ENCODE results near the gene KCNJ9. TPM values are rescaled to one million over a fixed set of nuclear protein-coding genes. Genes with fewer than 3 reads are reported as not detected.
A peak's percentile ranks its signal among the peaks of the same experiment; 100 is the strongest.

KCNJ9 gene
- not detected in 2 replicates for total RNA-seq

- Histone ChIP-seq H3K27ac (ENCODE audit: low read depth, low read length) (no peak within 1 kb of the TSS), H4K20me1 (ENCODE audit: insufficient read depth, low read length) (no peaks in the 10 kb centered on the region), H2AFZ (ENCODE audit: low read length) (no peak within 1 kb of the TSS), H3K27me3 (ENCODE audit: insufficient read depth, low read length) (peaks cover 62% of the 10 kb centered on the region), H3K4me2 (ENCODE audit: insufficient read depth, low read length) (peak within 1 kb of the TSS; percentile 29), H3K36me3 (ENCODE audit: insufficient read depth, low read length) (no peaks in the 10 kb centered on the region), H3K4me3 (ENCODE audit: insufficient read depth, low read length) (no peak within 1 kb of the TSS), H3K4me1 (ENCODE audit: insufficient read depth, low read length) (peaks cover 4% of the 10 kb centered on the region), H3K9me3 (ENCODE audit: low read depth, low read length) (no peaks in the 10 kb centered on the region), H3K79me2 (ENCODE audit: insufficient read depth, low read length) (no peaks in the 10 kb centered on the region)
- no peak for TF ChIP-seq CTCF (IDR thresholded peaks at IDR 0.05; ENCODE audit: extremely low read depth, low read depth, low read length)
- peak; percentile 96 for DNase-seq (ENCODE audit: insufficient read length, low spot score, missing footprints)
Measured at GRCh38 chr1:160081261-160081936, at the start of gene KCNJ9. TSS of gene KCNJ9 (plus strand) at chr1:160081538. CDS start at chr1:160084031, 2,493 bp downstream.

GRCh38 chr1:160032165-160032820 is 49.0 kb upstream of the KCNJ9 start:
- Histone ChIP-seq H4K20me1 (ENCODE audit: insufficient read depth, low read length) (no peaks in the 10 kb centered on the region), H3K79me2 (ENCODE audit: insufficient read depth, low read length) (peaks cover 18% of the 10 kb centered on the region), H3K36me3 (ENCODE audit: insufficient read depth, low read length) (no peaks in the 10 kb centered on the region), H2AFZ (ENCODE audit: low read length) (peak overlapping the region; percentile 97), H3K9me3 (ENCODE audit: low read depth, low read length) (no peaks in the 10 kb centered on the region), H3K4me3 (ENCODE audit: insufficient read depth, low read length) (peak overlapping the region; percentile 91), H3K27ac (ENCODE audit: low read depth, low read length) (no peak overlapping the region), H3K4me2 (ENCODE audit: insufficient read depth, low read length) (peak overlapping the region; percentile 83), H3K27me3 (ENCODE audit: insufficient read depth, low read length) (no peaks in the 10 kb centered on the region), H3K4me1 (ENCODE audit: insufficient read depth, low read length) (peaks cover 14% of the 10 kb centered on the region)
- no peak for DNase-seq (ENCODE audit: insufficient read length, low spot score, missing footprints)
- TF ChIP-seq CTCF (IDR thresholded peaks at IDR 0.05; ENCODE audit: extremely low read depth, low read depth, low read length): no peak

GRCh38 chr1:160040476-160040875 is 40.9 kb upstream of the KCNJ9 start:
- no peak overlapping the region for H3K4me2 ChIP-seq (ENCODE audit: insufficient read depth, low read length)
- no peak for DNase-seq (ENCODE audit: insufficient read length, low spot score, missing footprints)
- H3K27me3 ChIP-seq (ENCODE audit: insufficient read depth, low read length): peaks cover 8% of the 10 kb centered on the region

More at GRCh38 chr1:160040476-160040875, 40.9 kb upstream of the KCNJ9 start:
- H4K20me1 ChIP-seq (ENCODE audit: insufficient read depth, low read length): no peaks in the 10 kb centered on the region
- no peaks in the 10 kb centered on the region for H3K9me3 ChIP-seq (ENCODE audit: low read depth, low read length)
- H3K36me3 ChIP-seq (ENCODE audit: insufficient read depth, low read length): no peaks in the 10 kb centered on the region
- H3K79me2 ChIP-seq (ENCODE audit: insufficient read depth, low read length): no peaks in the 10 kb centered on the region
- no peak overlapping the region for H3K27ac ChIP-seq (ENCODE audit: low read depth, low read length)
- no peak for TF ChIP-seq CTCF (IDR thresholded peaks at IDR 0.05; ENCODE audit: extremely low read depth, low read depth, low read length)
- H3K4me3 ChIP-seq (ENCODE audit: insufficient read depth, low read length): no peak overlapping the region
- H3K4me1 ChIP-seq (ENCODE audit: insufficient read depth, low read length): no peaks in the 10 kb centered on the region
- no peak overlapping the region for H2AFZ ChIP-seq (ENCODE audit: low read length)

Data from osteoblast (primary cell).